ENCODE results near the gene ING5. TPM values are rescaled to one million over a fixed set of nuclear protein-coding genes. Genes with fewer than 3 reads are reported as not detected.
A peak's percentile ranks its signal among the peaks of the same experiment; 100 is the strongest.

ING5 gene
- total RNA-seq, 1 experiment from 2014 or later: 39.8 TPM

DNA sequence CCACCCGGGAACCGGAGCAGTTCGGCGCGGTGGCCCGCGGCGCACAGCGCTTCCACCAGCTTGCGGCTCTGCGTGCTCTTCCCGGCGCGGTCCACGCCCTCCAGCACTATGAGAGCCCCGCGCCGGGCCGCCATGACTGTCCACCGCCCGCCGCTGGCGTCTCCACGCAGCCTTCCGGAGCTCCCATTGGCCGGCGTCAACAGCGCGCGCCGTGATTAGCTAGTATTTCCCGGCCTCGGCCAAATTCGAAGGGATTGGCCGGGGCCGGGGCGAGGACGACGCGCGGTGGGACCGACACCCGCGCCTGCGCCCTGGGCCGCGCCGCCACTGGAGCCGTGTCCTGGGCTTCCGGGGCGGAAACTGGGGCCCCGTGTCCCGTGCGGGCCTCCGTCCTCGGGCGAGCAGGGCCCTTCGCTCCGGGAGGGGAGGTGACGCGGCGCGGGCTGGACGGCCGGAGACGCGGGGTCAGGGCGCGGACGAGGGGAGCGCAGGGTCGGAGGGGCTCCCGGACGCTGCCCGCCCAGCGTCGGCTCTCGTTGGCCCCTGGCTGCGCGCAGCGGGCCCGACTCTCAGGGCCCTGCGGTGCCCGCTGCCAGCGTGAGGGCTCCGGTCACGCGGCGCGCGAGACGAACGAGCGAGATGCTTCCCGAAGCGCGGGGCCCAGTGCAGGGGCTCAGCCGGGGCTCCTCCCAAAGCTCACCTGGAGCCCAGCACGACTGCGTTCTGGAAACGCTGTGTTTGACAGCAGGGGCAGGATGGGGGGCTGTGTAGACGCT lies 15.0 kb upstream of the ING5 start, which contains the start of gene DTYMK:
Gene DTYMK, minus strand, starts transcription at position 166 of the 776 bp plus-strand sequence. Its CDS starts 32 bp downstream, at position 134.
- ChIA-PET POLR2A (interaction anchor here (0.6 to 0.8 kb wide), 4 partner anchors 10 to 28 kb away, joined by 3 to 7 read pairs (median 4); partner anchors contain the start of gene ING5), CTCF (interaction anchor here (0.7 kb wide), 1 partner anchor 47 kb away, joined by 4 read pairs; no protein-coding TSS in a partner anchor)
- no peak for DNase-seq (ENCODE audit: low read depth, low spot score)
- Histone ChIP-seq H3K4me3 (ENCODE audit: low read depth in 2 of 2, low read length in 2 of 2) (peak within 1 kb of the TSS; percentile 52 to 97), H3K27me3 (ENCODE audit: control insufficient read depth, insufficient read depth, low read length) (no peaks in the 10 kb centered on the region), H3K27ac (ENCODE audit: low read length) (peak within 1 kb of the TSS; percentile 93), H3K36me3 (ENCODE audit: control insufficient read depth, insufficient read depth, low read length) (peaks cover 17% of the 10 kb centered on the region), H3K9me3 (ENCODE audit: control insufficient read depth, insufficient read depth, low read depth, low read length) (no peaks in the 10 kb centered on the region), H3K4me1 (ENCODE audit: control insufficient read depth, insufficient read depth, low read length) (peaks cover 14% of the 10 kb centered on the region)
- TF ChIP-seq SIN3A (IDR thresholded peaks at IDR 0.05; ENCODE audit: borderline replicate concordance, insufficient read depth, low read depth, low read length) (peak; percentile 91; the same call in 1 of the 2 replicates), TCF7L2 (IDR thresholded peaks at IDR 0.05; ENCODE audit: low read depth, low read length) (no peak), POLR2AphosphoS5 (IDR thresholded peaks at IDR 0.05; ENCODE audit: low read depth, low read length) (peak; percentile 82)
- TF ChIP-seq, protein P1, sequence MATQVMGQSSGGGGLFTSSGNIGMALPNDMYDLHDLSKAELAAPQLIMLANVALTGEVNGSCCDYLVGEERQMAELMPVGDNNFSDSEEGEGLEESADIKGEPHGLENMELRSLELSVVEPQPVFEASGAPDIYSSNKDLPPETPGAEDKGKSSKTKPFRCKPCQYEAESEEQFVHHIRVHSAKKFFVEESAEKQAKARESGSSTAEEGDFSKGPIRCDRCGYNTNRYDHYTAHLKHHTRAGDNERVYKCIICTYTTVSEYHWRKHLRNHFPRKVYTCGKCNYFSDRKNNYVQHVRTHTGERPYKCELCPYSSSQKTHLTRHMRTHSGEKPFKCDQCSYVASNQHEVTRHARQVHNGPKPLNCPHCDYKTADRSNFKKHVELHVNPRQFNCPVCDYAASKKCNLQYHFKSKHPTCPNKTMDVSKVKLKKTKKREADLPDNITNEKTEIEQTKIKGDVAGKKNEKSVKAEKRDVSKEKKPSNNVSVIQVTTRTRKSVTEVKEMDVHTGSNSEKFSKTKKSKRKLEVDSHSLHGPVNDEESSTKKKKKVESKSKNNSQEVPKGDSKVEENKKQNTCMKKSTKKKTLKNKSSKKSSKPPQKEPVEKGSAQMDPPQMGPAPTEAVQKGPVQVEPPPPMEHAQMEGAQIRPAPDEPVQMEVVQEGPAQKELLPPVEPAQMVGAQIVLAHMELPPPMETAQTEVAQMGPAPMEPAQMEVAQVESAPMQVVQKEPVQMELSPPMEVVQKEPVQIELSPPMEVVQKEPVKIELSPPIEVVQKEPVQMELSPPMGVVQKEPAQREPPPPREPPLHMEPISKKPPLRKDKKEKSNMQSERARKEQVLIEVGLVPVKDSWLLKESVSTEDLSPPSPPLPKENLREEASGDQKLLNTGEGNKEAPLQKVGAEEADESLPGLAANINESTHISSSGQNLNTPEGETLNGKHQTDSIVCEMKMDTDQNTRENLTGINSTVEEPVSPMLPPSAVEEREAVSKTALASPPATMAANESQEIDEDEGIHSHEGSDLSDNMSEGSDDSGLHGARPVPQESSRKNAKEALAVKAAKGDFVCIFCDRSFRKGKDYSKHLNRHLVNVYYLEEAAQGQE (IDR thresholded peaks at IDR 0.05; ENCODE audit: insufficient read depth in 1 of 2, low read depth in 2 of 2, low read length in 1 of 2): peak in 1 of 2 experiments; percentile 57; a peak in 1 of 4 replicates
- TF ChIP-seq, protein P2, sequence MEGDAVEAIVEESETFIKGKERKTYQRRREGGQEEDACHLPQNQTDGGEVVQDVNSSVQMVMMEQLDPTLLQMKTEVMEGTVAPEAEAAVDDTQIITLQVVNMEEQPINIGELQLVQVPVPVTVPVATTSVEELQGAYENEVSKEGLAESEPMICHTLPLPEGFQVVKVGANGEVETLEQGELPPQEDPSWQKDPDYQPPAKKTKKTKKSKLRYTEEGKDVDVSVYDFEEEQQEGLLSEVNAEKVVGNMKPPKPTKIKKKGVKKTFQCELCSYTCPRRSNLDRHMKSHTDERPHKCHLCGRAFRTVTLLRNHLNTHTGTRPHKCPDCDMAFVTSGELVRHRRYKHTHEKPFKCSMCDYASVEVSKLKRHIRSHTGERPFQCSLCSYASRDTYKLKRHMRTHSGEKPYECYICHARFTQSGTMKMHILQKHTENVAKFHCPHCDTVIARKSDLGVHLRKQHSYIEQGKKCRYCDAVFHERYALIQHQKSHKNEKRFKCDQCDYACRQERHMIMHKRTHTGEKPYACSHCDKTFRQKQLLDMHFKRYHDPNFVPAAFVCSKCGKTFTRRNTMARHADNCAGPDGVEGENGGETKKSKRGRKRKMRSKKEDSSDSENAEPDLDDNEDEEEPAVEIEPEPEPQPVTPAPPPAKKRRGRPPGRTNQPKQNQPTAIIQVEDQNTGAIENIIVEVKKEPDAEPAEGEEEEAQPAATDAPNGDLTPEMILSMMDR (IDR thresholded peaks at IDR 0.05): no peak
- no TSS peak for BruUV-seq (replicated peaks)
- in situ Hi-C loops (cut with HindIII; ENCODE audit: low pct_unique_long_range_greater_than_20kb, low sequenced_read_pairs) (no loop called here), intact Hi-C loops (cut with micrococcal nuclease; ENCODE audit: unreplicated experiment) (no loop called here)
- peak; percentile 99 for ATAC-seq

DNA sequence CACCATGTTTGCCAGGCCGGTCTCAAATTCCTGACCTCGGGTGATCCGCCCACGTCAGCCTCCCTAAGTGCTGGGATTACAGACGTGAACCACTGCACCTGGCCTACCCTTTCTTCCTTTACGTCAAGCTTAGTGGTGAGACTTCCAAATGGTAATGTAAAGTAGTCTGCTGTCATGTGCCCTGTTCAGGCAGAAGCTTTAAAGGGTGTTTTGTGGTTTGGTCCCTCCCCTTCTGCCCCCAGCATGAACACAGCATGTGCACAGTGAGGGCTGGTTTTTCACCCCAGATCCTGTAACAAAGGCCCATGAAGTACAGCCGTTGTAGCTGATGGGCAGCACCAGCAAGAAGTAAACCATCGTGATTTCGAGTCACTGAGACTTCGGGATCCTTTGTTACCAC lies 12.5 kb upstream of the ING5 start:
- intact Hi-C loops (cut with micrococcal nuclease; ENCODE audit: unreplicated experiment) (no loop called here), in situ Hi-C loops (cut with HindIII; ENCODE audit: low pct_unique_long_range_greater_than_20kb, low sequenced_read_pairs) (no loop called here)
- no peak for DNase-seq (ENCODE audit: low read depth, low spot score)
- BruUV-seq (replicated peaks): no TSS peak
- Histone ChIP-seq H3K27ac (ENCODE audit: low read length) (no peak overlapping the region), H3K4me3 (ENCODE audit: low read depth in 2 of 2, low read length in 2 of 2) (no peak overlapping the region), H3K36me3 (ENCODE audit: control insufficient read depth, insufficient read depth, low read length) (peaks cover 12% of the 10 kb centered on the region), H3K9me3 (ENCODE audit: control insufficient read depth, insufficient read depth, low read depth, low read length) (no peaks in the 10 kb centered on the region), H3K27me3 (ENCODE audit: control insufficient read depth, insufficient read depth, low read length) (no peaks in the 10 kb centered on the region), H3K4me1 (ENCODE audit: control insufficient read depth, insufficient read depth, low read length) (peaks cover 14% of the 10 kb centered on the region)
- ChIA-PET CTCF (no interaction called here), POLR2A (no interaction called here)
- TF ChIP-seq, protein P2 (IDR thresholded peaks at IDR 0.05): no peak
- TF ChIP-seq TCF7L2 (IDR thresholded peaks at IDR 0.05; ENCODE audit: low read depth, low read length) (no peak), SIN3A (IDR thresholded peaks at IDR 0.05; ENCODE audit: borderline replicate concordance, insufficient read depth, low read depth, low read length) (no peak), POLR2AphosphoS5 (IDR thresholded peaks at IDR 0.05; ENCODE audit: low read depth, low read length) (no peak)
- TF ChIP-seq, protein P1 (IDR thresholded peaks at IDR 0.05; ENCODE audit: insufficient read depth in 1 of 2, low read depth in 2 of 2, low read length in 1 of 2): no peak
- no peak for ATAC-seq

Data from Panc1 (cell line).